Measurements from ENCODE around the gene SLC16A9. TPM values are rescaled to one million over a fixed set of nuclear protein-coding genes. Genes with fewer than 3 reads are reported as not detected.

The SLC16A9 gene
- total RNA-seq, 1 experiment from 2014 or later: 0.13 TPM

GRCh38 chr10:59708816-59709394, 745 bp downstream of the SLC16A9 start:
- Histone ChIP-seq H3K4me1 (ENCODE audit: control insufficient read depth, insufficient read depth, low read length) (peaks cover 4% of the 10 kb centered on the region; the same call in 1 of the 2 replicates), H3K27ac (ENCODE audit: low read length) (no peak overlapping the region), H3K27me3 (ENCODE audit: control insufficient read depth, insufficient read depth, low read length) (peaks cover 37% of the 10 kb centered on the region), H3K4me3 (ENCODE audit: low read depth in 2 of 2, low read length in 2 of 2) (peak overlapping the region; percentile 49 to 50), H3K36me3 (ENCODE audit: control insufficient read depth, insufficient read depth, low read length) (no peaks in the 10 kb centered on the region), H3K9me3 (ENCODE audit: control insufficient read depth, insufficient read depth, low read depth, low read length) (no peaks in the 10 kb centered on the region)
- in situ Hi-C loops (cut with HindIII; ENCODE audit: low pct_unique_long_range_greater_than_20kb, low sequenced_read_pairs): no loop called here
- intact Hi-C loops (cut with micrococcal nuclease; ENCODE audit: unreplicated experiment): no loop called here
- no peak for DNase-seq (ENCODE audit: low read depth, low spot score)
- peak; percentile 61 for ATAC-seq
- CTCF ChIA-PET: interaction anchor here (0.5 kb wide), 1 partner anchor 30 kb away, joined by 4 read pairs; no protein-coding TSS in a partner anchor
- TF ChIP-seq POLR2AphosphoS5 (IDR thresholded peaks at IDR 0.05; ENCODE audit: low read depth, low read length) (no peak), SIN3A (IDR thresholded peaks at IDR 0.05; ENCODE audit: borderline replicate concordance, insufficient read depth, low read depth, low read length) (no peak)
- POLR2A ChIA-PET: no interaction called here
- no TSS peak for BruUV-seq (replicated peaks)

- Histone ChIP-seq H3K4me1 (ENCODE audit: control insufficient read depth, insufficient read depth, low read length) (peaks cover 4% of the 10 kb centered on the region; the same call in 1 of the 2 replicates), H3K4me3 (ENCODE audit: low read depth in 2 of 2, low read length in 2 of 2) (no peak overlapping the region), H3K27ac (ENCODE audit: low read length) (no peak overlapping the region), H3K36me3 (ENCODE audit: control insufficient read depth, insufficient read depth, low read length) (no peaks in the 10 kb centered on the region), H3K9me3 (ENCODE audit: control insufficient read depth, insufficient read depth, low read depth, low read length) (no peaks in the 10 kb centered on the region), H3K27me3 (ENCODE audit: control insufficient read depth, insufficient read depth, low read length) (peaks cover 31% of the 10 kb centered on the region)
- ATAC-seq (no peak), DNase-seq (ENCODE audit: low read depth, low spot score) (no peak)
- intact Hi-C loops (cut with micrococcal nuclease; ENCODE audit: unreplicated experiment) (no loop called here), in situ Hi-C loops (cut with HindIII; ENCODE audit: low pct_unique_long_range_greater_than_20kb, low sequenced_read_pairs) (no loop called here)
- TF ChIP-seq TCF7L2 (IDR thresholded peaks at IDR 0.05; ENCODE audit: low read depth, low read length): no peak
- TF ChIP-seq SIN3A (IDR thresholded peaks at IDR 0.05; ENCODE audit: borderline replicate concordance, insufficient read depth, low read depth, low read length): no peak
- no peak for TF ChIP-seq POLR2AphosphoS5 (IDR thresholded peaks at IDR 0.05; ENCODE audit: low read depth, low read length)
- TF ChIP-seq CTCF (IDR thresholded peaks at IDR 0.05): no peak
- TF ChIP-seq REST (IDR thresholded peaks at IDR 0.05; ENCODE audit: insufficient read depth in 1 of 2, low read depth in 2 of 2, low read length in 1 of 2): no peak
- POLR2A ChIA-PET: no interaction called here
- CTCF ChIA-PET: interaction anchor here (0.7 kb wide), 1 partner anchor 210 kb away, joined by 6 read pairs; no protein-coding TSS in a partner anchor
- no TSS peak for BruUV-seq (replicated peaks)
Observed at GRCh38 chr10:59706851-59707797, 2.5 kb downstream of the SLC16A9 start.

Data from Panc1 (cell line).